Spleen (tissue), 7 donors: ENCODE data around the gene CHD9.
"Not testable (repeated sequence)": the region's sequence is repeated elsewhere in the genome, so short reads cannot be mapped to it uniquely, and the experiment has no call there.

Experiments
- CTCF ChIP-seq, 11 experiments: fragments of 200-600 bp in 7 of 11; fragments of 450-650 bp in 4 of 11; sonication (generic) in 4 of 11; IDR thresholded peaks in 8 of 11; conservative IDR thresholded peaks in 3 of 11; 1 replicate in 7 of 11; 2 replicates in 4 of 11; pipeline versions ENCODE4 v1.4.0 to v1.8.0; 2016 to 2021; ENCODE audit warnings: antibody characterized with exemption in 11 of 11, inconsistent platforms in 4 of 11, mild to moderate bottlenecking in 1 of 11
- POLR2AphosphoS5 ChIP-seq, 3 donors: sonication (generic); formaldehyde crosslinking; IDR thresholded peaks; one replicate each; pipeline ENCODE4 v1.5.1; 2017; ENCODE audit warnings: antibody characterized with exemption in 3 of 3
- donor health status: DM: no; HTN: no; CAD: no; lungs with moderate emphysema.
- donor health status: DM: no; HTN: no; CAD: no.
- donor health status: DM: no; HTN: no; CAD: no.

- TF ChIP-seq POLR2AphosphoS5 (IDR thresholded peaks at IDR 0.05); CTCF (IDR thresholded peaks at IDR 0.05 in 8 of 11, conservative IDR thresholded peaks at IDR 0.05 in 3 of 11): not testable (repeated sequence)
These were observed 18.1 kb upstream of the CHD9 start for GRCh38 chr16:53036711-53037110.
